ENCODE data around the gene ARHGAP45.

DNA sequence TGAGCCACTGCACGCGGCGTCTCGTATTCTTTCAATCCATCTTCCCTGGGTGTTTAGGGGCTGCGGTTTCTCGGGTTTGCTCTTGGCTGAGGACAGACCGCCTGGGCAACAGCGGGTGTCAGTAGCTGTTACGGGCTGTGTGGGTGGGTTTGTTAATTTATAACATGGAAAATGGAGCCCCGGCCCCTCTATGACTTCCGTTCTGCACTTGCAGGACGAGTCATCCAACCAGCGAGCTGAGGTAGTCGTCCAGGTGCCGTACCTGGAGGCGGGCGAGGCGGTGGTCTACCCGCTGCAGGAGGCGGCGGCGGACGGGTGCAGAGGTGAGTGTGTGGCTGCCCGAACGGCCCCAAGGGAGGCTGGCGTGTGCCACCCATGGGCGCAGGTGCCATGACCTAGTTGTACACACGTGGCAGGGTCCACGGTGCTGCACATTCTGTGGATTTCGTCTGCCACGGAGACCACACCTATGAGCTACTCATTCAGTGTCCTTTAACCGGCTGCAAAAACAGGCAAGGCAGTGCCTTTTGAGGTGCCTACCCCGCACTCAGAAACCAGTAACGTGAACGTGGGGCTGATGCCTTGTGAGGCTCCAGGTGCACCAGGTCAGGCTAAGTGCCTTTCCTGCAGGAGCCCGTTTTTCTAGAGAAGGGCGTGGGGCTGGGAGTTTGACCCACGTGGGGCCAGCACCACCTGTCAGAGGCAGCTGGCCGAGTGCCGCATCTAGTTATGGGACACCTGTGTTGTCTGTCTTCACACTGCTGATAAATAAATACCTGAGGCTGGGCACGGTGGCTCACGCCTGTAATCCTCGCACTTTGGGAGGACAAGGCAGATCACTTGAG, 17.3 kb downstream of the ARHGAP45 start:
- TF ChIP-seq POLR2A (IDR thresholded peaks at IDR 0.05; ENCODE audit: low read length): no peak
- TF ChIP-seq GATA3 (IDR thresholded peaks at IDR 0.05; ENCODE audit: borderline replicate concordance): no peak
- no peak for TF ChIP-seq CBX8 (IDR thresholded peaks at IDR 0.05)
- TF ChIP-seq RNF2 (IDR thresholded peaks at IDR 0.05; ENCODE audit: borderline replicate concordance, low read depth): no peak
- TF ChIP-seq, protein P1, sequence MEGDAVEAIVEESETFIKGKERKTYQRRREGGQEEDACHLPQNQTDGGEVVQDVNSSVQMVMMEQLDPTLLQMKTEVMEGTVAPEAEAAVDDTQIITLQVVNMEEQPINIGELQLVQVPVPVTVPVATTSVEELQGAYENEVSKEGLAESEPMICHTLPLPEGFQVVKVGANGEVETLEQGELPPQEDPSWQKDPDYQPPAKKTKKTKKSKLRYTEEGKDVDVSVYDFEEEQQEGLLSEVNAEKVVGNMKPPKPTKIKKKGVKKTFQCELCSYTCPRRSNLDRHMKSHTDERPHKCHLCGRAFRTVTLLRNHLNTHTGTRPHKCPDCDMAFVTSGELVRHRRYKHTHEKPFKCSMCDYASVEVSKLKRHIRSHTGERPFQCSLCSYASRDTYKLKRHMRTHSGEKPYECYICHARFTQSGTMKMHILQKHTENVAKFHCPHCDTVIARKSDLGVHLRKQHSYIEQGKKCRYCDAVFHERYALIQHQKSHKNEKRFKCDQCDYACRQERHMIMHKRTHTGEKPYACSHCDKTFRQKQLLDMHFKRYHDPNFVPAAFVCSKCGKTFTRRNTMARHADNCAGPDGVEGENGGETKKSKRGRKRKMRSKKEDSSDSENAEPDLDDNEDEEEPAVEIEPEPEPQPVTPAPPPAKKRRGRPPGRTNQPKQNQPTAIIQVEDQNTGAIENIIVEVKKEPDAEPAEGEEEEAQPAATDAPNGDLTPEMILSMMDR (IDR thresholded peaks at IDR 0.05): no peak
- TF ChIP-seq RAD21 (conservative IDR thresholded peaks at IDR 0.05 in 1 of 2, IDR thresholded peaks at IDR 0.05 in 1 of 2): no peak
- TF ChIP-seq CEBPB (IDR thresholded peaks at IDR 0.05): no peak
- TF ChIP-seq CHD2 (IDR thresholded peaks at IDR 0.05; ENCODE audit: low read length, partially characterized antibody): no peak
- TF ChIP-seq, protein P2, sequence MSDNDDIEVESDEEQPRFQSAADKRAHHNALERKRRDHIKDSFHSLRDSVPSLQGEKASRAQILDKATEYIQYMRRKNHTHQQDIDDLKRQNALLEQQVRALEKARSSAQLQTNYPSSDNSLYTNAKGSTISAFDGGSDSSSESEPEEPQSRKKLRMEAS (IDR thresholded peaks at IDR 0.05): no peak
- TF ChIP-seq, protein P3, sequence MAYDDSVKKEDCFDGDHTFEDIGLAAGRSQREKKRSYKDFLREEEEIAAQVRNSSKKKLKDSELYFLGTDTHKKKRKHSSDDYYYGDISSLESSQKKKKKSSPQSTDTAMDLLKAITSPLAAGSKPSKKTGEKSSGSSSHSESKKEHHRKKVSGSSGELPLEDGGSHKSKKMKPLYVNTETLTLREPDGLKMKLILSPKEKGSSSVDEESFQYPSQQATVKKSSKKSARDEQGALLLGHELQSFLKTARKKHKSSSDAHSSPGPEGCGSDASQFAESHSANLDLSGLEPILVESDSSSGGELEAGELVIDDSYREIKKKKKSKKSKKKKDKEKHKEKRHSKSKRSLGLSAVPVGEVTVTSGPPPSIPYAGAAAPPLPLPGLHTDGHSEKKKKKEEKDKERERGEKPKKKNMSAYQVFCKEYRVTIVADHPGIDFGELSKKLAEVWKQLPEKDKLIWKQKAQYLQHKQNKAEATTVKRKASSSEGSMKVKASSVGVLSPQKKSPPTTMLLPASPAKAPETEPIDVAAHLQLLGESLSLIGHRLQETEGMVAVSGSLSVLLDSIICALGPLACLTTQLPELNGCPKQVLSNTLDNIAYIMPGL (CRISPR knock-in tag; IDR thresholded peaks at IDR 0.05; ENCODE audit: borderline replicate concordance): no peak
- TF ChIP-seq SREBF2 (IDR thresholded peaks at IDR 0.05): no peak
- TF ChIP-seq EP300 (IDR thresholded peaks at IDR 0.05): no peak
- TF ChIP-seq MYC (IDR thresholded peaks at IDR 0.05; ENCODE audit: borderline replicate concordance, low read length): no peak
- TF ChIP-seq, protein P4, sequence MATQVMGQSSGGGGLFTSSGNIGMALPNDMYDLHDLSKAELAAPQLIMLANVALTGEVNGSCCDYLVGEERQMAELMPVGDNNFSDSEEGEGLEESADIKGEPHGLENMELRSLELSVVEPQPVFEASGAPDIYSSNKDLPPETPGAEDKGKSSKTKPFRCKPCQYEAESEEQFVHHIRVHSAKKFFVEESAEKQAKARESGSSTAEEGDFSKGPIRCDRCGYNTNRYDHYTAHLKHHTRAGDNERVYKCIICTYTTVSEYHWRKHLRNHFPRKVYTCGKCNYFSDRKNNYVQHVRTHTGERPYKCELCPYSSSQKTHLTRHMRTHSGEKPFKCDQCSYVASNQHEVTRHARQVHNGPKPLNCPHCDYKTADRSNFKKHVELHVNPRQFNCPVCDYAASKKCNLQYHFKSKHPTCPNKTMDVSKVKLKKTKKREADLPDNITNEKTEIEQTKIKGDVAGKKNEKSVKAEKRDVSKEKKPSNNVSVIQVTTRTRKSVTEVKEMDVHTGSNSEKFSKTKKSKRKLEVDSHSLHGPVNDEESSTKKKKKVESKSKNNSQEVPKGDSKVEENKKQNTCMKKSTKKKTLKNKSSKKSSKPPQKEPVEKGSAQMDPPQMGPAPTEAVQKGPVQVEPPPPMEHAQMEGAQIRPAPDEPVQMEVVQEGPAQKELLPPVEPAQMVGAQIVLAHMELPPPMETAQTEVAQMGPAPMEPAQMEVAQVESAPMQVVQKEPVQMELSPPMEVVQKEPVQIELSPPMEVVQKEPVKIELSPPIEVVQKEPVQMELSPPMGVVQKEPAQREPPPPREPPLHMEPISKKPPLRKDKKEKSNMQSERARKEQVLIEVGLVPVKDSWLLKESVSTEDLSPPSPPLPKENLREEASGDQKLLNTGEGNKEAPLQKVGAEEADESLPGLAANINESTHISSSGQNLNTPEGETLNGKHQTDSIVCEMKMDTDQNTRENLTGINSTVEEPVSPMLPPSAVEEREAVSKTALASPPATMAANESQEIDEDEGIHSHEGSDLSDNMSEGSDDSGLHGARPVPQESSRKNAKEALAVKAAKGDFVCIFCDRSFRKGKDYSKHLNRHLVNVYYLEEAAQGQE (IDR thresholded peaks at IDR 0.05): no peak

All from A549 (cell line).